DOHH2 (cell line): ENCODE data around the gene CCDC40.
"Not testable (repeated sequence)": the region's sequence is repeated elsewhere in the genome, so short reads cannot be mapped to it uniquely, and the experiment has no call there.

ENCODE experiments used
- H3F3A ChIP-seq: fragments of 200-600 bp; sonication (generic), shearing (Covaris generic); 2 replicates; pipeline ENCODE4 v1.6.0; 2016; ENCODE audit warnings: antibody characterized with exemption, mild to moderate bottlenecking; ENCODE audit not compliant: control insufficient read depth, insufficient read depth
- H3K27ac ChIP-seq: fragments of 200-600 bp; sonication (generic); 2 replicates; pipeline ENCODE4 v1.5.1; 2014; ENCODE audit warnings: low read depth, mild to moderate bottlenecking, low read length, moderate library complexity
- H3K27me3 ChIP-seq: fragments of 200-600 bp; sonication (generic); 2 replicates; pipeline ENCODE4 v1.6.1; 2014; ENCODE audit warnings: mild to moderate bottlenecking, low read length, mixed read lengths; ENCODE audit not compliant: control insufficient read depth
- H3K36me3 ChIP-seq: fragments of 200-600 bp; sonication (generic); 2 replicates; pipeline ENCODE4 v1.6.1; 2014; ENCODE audit warnings: mild to moderate bottlenecking, low read length, moderate library complexity, mixed read lengths; ENCODE audit not compliant: control insufficient read depth
- H3K4me1 ChIP-seq: fragments of 200-600 bp; sonication (generic); 2 replicates; pipeline ENCODE4 v1.6.1; 2014; ENCODE audit warnings: mild to moderate bottlenecking, low read length, mixed read lengths; ENCODE audit not compliant: control insufficient read depth
- H3K4me2 ChIP-seq: fragments of 200-600 bp; sonication (generic); 2 replicates; pipeline ENCODE4 v1.6.0; 2014; ENCODE audit warnings: mild to moderate bottlenecking, low read length, moderate library complexity
- H3K4me3 ChIP-seq: fragments of 200-600 bp; sonication (generic); 2 replicates; pipeline ENCODE4 v1.5.1; 2014; ENCODE audit warnings: mild to moderate bottlenecking, low read length, mixed read lengths
- H3K79me2 ChIP-seq: fragments of 200-600 bp; sonication (generic); 2 replicates; pipeline ENCODE4 v1.6.1; 2014; ENCODE audit warnings: mild to moderate bottlenecking, low read length, mixed read lengths; ENCODE audit not compliant: control insufficient read depth
- H3K9me2 ChIP-seq: fragments of 200-600 bp; sonication (generic); replicated peaks from 2 replicates; pipeline ENCODE4 v1.6.1; 2014; ENCODE audit warnings: mild to moderate bottlenecking, low read length, mixed read lengths; ENCODE audit not compliant: control insufficient read depth
- H3K9me3 ChIP-seq: fragments of 200-600 bp; sonication (generic); 2 replicates; pipeline ENCODE4 v1.6.1; 2014; ENCODE audit warnings: antibody characterized with exemption, low read length, mixed read lengths; ENCODE audit not compliant: control insufficient read depth, insufficient read depth
- H4K20me1 ChIP-seq: fragments of 200-600 bp; sonication (generic); 2 replicates; pipeline ENCODE4 v1.6.0; 2014; ENCODE audit warnings: low read depth, mild to moderate bottlenecking, antibody characterized with exemption, low read length, moderate library complexity; ENCODE audit not compliant: control insufficient read depth, insufficient read depth
- CTCF ChIP-seq: fragments of 200-600 bp; sonication (generic); IDR thresholded peaks from one replicate; pipeline ENCODE4 v1.5.1; 2014; ENCODE audit warnings: antibody characterized with exemption, mild to moderate bottlenecking, low read depth, low read length; ENCODE audit not compliant: poor library complexity, severe bottlenecking
- EZH2phosphoT487 ChIP-seq: fragments of 200-600 bp; sonication (generic); IDR thresholded peaks from 2 replicates; pipeline ENCODE4 v1.6.1; 2017; ENCODE audit warnings: borderline replicate concordance, mild to moderate bottlenecking, antibody characterized with exemption, low read length, moderate library complexity, mixed read lengths

CCDC40 gene

GRCh38 chr17:80086616-80087015 is 50.2 kb downstream of the CCDC40 start:
- Histone ChIP-seq H3F3A (no peaks in the 10 kb centered on the region), H3K36me3 (no peaks in the 10 kb centered on the region), H3K4me3 (no peak overlapping the region), H3K27ac (no peak overlapping the region), H4K20me1 (no peaks in the 10 kb centered on the region), H3K9me2 (no peaks in the 10 kb centered on the region), H3K4me1 (no peaks in the 10 kb centered on the region), H3K27me3 (peaks cover 6% of the 10 kb centered on the region; the same call in 1 of the 2 replicates), H3K4me2 (no peak overlapping the region), H3K9me3 (no peaks in the 10 kb centered on the region), H3K79me2 (no peaks in the 10 kb centered on the region)
- TF ChIP-seq EZH2phosphoT487 (no peak), CTCF (no peak)

GRCh38 chr17:80087346-80088265 is 51.2 kb downstream of the CCDC40 start:
- H3F3A ChIP-seq: no peaks in the 10 kb centered on the region
- no peaks in the 10 kb centered on the region for H4K20me1 ChIP-seq
- no peaks in the 10 kb centered on the region for H3K9me2 ChIP-seq
- TF ChIP-seq EZH2phosphoT487: no peak
- TF ChIP-seq CTCF: no peak
- H3K4me1 ChIP-seq: no peaks in the 10 kb centered on the region
- H3K4me3 ChIP-seq: no peak overlapping the region
- no peak overlapping the region for H3K4me2 ChIP-seq
- no peaks in the 10 kb centered on the region for H3K36me3 ChIP-seq
- H3K27me3 ChIP-seq: peaks cover 9% of the 10 kb centered on the region; the same call in 1 of the 2 replicates
- no peaks in the 10 kb centered on the region for H3K79me2 ChIP-seq
- H3K9me3 ChIP-seq: no peaks in the 10 kb centered on the region
- no peak overlapping the region for H3K27ac ChIP-seq

GRCh38 chr17:80089762-80090161 is 53.3 kb downstream of the CCDC40 start:
- no peak overlapping the region for H3K4me2 ChIP-seq
- H4K20me1 ChIP-seq: no peaks in the 10 kb centered on the region
- TF ChIP-seq EZH2phosphoT487 (no peak), CTCF (no peak)
- no peaks in the 10 kb centered on the region for H3K9me2 ChIP-seq
- H3K4me3 ChIP-seq: no peak overlapping the region
- H3K79me2 ChIP-seq: no peaks in the 10 kb centered on the region
- H3K27ac ChIP-seq: no peak overlapping the region
- H3K4me1 ChIP-seq: no peaks in the 10 kb centered on the region
- H3K9me3 ChIP-seq: no peaks in the 10 kb centered on the region
- H3K36me3 ChIP-seq: no peaks in the 10 kb centered on the region
- no peaks in the 10 kb centered on the region for H3F3A ChIP-seq
- 0 out of 2 replicates have a peak, but pooled peaks cover 5% of the 10 kb centered on the region for H3K27me3 ChIP-seq

- H3K36me3 ChIP-seq, H3K27ac ChIP-seq, H3K79me2 ChIP-seq, H3K27me3 ChIP-seq, H3K4me1 ChIP-seq, H3K9me2 ChIP-seq, H4K20me1 ChIP-seq, H3K4me3 ChIP-seq, H3F3A ChIP-seq, H3K4me2 ChIP-seq, H3K9me3 ChIP-seq: not testable (repeated sequence)
These were observed 53.7 kb downstream of the CCDC40 start for GRCh38 chr17:80090164-80090563.
